Posterior cingulate gyrus (tissue), 11 donors: ENCODE results near the gene C16orf74.
A peak's percentile ranks its signal among the peaks of the same experiment; 100 is the strongest.

ENCODE experiments used
- DNase-seq, 10 donors: peaks; one replicate each; pipeline versions ENCODE4 v3.0.0 to v3.0.0-alpha.2; 2020 to 2021; ENCODE audit warnings: mixed read lengths in 3 of 10
- intact Hi-C: fragments of 100-400 bp; cut with DNase I; formaldehyde crosslinking; loops from one replicate; pipeline ENCODE4 v1.15.1; 2023

The C16orf74 gene

DNA sequence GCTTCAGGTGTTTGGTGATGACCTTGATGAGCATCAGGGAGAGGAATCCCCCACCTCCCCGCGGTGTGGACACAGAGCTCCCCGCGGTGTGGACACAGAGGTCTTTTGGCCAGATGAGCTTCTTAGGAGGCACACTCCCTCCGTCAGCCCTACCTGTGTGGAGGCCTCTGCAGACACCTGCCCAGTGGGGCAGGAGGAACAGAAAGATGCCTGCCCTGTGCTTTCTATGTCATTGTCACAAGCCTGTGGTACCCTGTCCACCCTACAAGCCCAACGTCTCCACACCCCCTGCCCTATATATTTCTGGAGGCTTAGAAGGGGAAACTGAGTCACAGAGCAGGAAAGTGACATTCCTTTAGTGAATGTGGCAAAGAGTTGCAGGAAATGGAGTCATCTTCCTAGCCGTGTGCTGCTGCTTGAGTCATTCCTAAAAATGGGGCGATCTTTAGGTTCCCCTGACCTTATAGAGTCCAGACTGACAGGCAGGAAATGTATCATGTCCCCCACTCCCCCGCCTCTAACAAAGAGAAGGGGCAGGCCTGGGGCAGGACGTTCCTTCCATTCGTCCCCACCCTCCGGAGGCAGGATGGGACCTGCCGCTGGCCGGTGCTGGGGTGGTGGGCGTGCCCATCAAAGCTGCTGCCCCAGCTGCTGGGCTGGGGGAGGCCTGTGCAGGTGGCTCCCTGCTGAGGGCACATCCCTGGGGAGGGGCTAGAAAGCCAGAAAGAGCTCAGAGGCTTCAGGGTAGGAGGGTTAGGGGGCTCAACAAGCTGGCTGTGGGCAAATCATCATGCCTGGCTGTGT, 1.0 kb upstream of the C16orf74 start:
- intact Hi-C loops = no loop called here
- no peak for DNase-seq

DNA sequence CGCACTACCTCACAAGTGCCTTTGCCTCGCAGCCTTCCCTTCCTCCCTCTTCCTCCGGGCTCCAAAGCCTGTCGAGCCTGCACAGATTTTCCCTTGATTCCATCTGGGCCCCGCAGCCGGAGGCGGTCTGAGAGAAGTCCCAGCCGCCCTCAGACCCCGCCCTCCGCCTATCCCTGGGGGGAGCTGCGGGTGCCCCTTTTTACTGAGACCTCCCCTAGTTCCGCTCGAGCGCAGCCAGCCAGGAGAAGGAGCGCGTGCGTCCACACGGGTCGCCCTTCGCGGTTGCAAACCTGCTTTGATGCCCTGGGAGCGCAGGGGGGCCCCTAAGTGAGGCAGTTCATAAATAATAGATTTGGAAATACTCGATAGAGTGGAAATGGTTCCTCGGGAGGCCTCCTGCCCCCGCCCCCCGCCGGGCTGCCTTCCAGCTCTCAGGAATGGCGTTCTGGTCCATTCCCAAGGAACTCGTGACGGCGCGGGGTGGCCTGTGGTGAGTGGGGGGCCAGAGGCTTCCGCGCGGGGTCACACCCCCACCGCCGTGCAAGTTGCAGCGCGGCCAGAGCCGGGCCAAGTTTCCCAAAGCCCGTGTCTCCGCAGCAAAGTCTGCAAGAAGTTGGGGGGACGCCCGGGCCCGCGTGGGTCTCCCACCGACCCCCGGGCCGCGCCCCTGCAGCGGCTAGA, 610 bp downstream of the C16orf74 start:
- peak in 2 of 10 donors; percentile 13 to 83 for DNase-seq
- intact Hi-C loops = no loop called here

DNA sequence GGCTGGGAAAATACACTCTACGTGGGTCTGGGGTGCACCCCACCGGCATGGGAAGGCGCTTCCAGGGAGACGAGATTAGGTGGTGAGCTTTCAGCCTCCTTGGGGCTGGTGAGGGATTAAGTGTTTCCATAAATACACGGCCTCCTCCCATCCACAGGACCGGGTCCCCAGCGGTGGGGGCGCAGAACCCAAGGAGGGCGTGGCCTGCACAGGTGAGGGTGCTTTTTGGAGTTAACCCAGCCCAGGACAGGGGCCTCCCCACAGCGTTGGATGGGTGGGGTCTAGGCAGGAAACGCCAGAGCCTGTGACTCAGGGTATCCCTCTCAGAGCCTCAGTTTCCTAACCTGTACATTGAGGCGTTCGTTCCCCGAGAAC, 1.1 kb downstream of the C16orf74 start:
- intact Hi-C loops = no loop called here
- no peak for DNase-seq

DNA sequence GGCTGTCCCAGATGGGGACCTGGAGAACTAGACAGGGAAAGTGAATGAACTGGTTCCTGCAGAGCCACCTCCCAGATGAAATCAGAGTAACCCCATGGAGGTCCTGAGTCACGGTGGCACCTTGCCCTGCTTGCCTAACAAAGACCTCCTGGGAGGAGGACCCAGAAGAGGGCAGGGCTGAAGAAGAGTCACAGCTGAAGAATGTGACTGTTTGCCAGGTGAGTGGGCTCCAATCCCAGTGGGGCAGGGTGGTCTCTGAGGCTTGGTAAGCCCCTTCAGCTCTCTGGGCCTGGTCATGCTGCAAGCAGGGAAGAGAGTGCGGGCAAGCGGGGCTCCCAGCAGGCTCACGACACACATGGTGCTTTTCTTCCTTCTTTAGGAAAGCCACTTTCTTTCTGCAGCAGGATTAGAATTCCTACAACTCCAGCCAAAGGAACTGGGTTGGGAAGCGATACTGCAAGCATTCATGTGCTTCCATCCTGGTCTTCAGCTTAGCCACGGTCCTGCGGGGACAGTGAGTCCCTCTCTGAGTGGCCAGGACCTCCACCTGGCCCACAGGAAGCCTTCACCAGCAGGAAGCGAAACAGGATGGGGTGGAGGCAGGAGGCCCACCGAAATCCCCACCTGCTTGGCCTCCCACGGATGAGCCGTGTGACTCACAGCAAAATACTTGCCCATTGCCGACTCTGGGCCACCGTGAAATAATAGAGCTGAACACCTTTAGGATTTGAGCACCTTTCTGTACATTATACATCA, 4.3 kb downstream of the C16orf74 start:
- intact Hi-C loops = no loop called here
- DNase-seq = no peak

DNA sequence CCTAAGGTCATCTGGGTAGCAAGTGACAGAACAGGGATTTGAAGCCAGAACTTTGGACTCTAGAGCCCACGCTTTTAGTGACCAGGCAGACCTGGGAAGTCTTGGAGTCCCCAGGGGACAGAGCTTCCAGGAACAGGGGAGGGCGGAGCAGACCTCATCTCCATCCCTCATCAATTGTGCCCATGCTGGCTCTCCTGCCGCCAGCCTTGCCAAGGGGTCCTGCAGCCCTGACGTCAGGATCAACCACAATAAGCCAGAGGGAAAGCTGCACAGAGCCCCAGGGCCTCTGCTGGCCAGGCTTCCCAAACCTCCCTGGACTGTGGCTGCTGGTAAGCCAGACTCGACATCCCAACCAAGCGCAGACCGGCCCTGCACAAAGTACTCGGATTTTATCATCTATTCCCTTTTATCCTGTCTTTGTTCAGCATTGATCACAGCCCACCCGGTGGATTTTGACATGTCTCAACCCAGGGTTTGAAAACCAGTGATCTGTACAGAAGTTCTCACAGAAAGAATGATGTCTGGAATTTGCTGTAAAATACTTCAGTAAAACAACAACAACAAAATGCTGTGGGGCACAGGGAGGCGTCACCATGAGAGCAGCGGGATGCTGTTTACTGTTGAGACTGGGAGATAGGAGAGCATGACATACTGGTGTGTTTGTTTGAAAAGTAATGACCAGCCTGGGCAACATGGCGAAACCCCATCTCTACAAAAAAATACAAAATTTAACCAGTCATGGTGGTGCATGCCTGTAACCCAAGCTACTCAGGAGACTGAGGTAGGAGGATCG, 11.8 kb downstream of the C16orf74 start:
- intact Hi-C loops = no loop called here
- no peak for DNase-seq

DNA sequence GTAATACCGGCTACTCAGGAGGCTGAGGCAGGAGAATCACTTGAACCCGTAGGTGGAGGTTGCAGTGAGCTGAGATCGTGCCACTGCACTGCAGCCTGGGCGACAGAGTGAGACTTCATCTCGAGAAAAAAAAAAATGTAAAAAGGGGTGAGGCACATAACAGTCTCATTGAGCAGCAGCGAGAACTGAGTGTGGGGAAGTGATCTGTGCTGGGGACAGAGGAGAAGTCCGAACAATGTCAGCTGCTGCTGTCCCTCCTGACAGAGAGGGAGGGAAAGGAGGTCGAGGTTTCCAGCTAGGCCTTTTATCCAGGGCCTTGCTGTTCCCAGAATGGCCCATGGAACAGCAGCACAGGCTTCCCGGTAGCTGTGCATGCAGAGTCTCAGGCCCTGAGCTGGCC, 14.0 kb downstream of the C16orf74 start:
- DNase-seq = no peak
- intact Hi-C loops = no loop called here

DNA sequence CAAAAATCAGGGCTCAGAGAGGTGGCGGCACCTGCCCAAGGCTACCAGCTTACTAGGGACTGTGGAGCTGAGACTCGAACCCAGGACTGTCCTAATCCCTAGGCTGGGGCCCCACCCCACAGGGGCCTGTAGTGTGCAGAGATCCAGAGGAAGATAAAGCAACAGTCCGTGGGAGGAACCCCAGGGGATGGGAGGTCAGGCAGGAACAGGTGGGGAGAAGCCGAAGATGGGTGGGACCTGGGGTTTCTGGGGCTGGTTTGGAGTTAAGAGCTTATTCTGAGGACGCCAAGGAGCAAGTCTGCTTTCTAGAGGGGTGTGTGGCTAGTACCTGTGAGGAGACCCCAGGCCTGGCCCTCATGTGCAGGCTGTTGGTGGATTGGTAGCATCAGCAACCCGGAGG, 14.9 kb downstream of the C16orf74 start:
- intact Hi-C loops = no loop called here
- no peak for DNase-seq

DNA sequence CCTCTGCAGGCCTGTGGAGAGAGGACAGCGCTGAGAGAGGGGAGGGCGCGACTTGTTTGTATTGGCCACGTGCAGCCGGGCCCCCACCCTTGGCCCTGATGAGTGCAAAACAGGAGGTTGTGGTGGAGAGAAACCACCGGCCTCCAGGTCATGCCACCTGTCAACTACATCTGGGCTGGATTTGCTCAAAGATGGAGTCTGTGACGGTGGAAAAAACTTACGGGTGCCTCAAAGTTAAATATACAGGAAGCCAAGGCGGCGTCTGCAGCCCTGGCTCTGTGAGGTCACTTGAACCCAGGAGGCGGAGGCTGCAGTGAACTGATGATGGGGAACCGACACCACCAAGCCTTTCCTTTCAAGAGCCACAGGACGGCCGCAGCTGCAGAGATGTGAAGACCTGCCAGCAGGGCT, 15.7 kb downstream of the C16orf74 start:
- DNase-seq = no peak
- intact Hi-C loops = no loop called here

DNA sequence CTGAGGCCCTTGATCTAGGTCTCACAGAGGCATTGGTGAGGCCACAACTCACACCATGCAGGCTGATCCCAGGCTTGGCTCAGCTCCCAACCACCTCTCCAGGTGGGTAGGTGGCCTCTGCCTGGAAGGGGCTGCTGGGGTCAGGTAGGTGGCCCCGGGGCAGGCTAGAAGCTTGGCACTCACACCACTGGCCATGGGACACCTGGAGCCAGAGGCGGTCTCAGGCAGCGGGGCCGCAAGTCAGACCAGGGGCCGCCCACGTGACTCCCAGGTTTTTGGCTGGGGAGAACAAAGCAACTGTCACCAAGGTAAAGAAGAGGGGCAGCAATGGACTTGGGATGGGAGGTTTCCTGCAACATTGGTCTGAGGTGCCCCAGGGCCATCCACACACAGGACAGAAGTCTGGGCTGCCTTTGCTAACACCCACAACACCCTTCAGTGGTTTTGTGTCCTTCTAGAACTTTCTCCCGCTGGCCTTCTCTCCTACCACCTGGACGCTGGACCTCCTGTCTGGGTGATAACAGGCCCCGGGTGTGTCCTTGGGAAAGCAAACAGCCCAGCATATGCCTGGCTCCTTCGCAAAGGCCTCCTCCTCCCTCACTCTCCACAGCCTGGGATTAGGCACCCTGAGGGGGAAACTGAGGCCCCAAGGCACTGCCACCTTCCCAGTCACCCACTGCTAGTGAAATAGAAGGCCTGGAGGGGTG, 16.4 kb downstream of the C16orf74 start:
- intact Hi-C loops = no loop called here
- DNase-seq = no peak

DNA sequence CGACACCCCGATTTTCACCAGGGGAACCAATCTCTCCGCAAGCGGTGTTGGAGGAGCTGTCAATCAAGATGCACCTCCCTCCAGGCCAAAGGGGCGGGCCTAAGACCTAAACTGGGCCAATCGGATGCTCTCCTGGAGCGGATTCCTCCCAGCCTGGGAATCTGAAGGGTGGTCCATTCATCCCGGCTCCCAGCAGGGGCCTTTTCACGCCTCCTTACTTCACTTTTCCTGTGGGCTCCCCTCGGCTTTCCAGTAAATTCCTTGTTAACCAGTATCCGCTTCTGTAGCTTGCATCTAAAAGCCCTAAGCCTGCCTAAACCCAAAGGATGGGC, 17.1 kb downstream of the C16orf74 start:
- DNase-seq = no peak
- intact Hi-C loops = no loop called here

DNA sequence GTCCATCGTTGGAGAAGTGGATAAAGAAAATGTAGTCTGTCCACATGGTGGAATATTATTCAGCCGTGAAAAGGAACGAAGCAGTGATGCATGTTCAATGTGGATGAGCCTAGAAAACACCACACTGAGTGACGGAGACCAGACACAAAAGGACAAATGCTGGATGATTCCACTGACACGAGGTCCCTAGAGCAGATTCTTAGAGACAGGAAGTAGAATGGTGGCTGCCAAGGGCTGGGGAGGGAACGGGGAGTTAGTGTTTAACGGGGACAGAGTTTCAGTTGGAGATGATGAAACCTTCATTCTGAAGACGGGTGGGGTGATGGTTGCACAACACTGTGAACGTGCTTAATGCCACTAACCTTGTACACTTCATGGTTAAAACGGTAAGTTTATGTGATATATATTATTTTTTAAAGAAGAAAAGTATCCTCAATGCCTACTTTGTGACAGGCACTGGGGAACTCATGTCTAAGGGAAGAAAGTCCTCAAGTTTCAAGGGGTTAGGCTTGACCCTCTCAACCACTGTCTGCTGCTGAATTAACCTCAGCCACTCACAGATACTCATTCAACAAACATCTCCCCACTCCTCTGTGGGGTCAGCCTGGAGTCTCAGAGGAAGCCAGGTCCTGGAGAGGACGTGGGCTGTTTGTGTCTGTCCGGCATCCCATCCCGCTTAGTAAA, 17.6 kb downstream of the C16orf74 start:
- no peak for DNase-seq
- intact Hi-C loops = no loop called here

DNA sequence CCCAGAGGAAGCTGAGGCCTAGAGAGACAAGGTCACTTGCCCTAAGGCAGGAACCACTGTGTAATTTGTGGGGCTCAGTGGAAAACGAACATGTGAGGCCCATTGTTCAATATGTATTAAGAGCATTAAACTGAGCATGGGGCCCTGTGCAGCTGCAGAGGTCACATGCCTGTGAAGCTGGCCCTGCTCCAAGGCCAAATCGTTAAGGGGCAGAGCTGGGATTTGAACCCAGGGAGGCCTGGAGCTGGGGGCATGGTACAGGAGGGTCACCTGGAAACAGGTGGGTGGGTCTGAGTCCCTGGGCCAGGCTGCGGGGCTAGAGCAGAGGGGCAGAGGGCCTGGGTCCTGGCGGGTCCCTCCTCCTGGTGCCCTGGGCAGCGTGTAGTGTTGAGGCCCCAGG, 19.7 kb downstream of the C16orf74 start:
- no peak for DNase-seq
- intact Hi-C loops = no loop called here

DNA sequence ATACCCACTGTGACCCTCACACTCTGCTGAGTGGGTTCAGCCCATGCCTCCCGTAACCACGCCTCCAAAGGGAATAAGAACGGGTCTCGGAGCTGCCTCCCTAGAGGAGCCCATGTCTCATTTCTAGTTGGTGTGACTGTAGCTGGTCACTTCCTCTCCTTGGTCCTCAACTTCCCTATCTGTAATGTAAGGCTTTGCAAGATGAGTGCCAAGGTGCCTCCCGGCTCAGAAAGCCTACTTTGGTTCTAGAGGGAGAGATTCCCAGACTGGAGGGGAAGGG, 20.8 kb downstream of the C16orf74 start:
- intact Hi-C loops = no loop called here
- DNase-seq = no peak

DNA sequence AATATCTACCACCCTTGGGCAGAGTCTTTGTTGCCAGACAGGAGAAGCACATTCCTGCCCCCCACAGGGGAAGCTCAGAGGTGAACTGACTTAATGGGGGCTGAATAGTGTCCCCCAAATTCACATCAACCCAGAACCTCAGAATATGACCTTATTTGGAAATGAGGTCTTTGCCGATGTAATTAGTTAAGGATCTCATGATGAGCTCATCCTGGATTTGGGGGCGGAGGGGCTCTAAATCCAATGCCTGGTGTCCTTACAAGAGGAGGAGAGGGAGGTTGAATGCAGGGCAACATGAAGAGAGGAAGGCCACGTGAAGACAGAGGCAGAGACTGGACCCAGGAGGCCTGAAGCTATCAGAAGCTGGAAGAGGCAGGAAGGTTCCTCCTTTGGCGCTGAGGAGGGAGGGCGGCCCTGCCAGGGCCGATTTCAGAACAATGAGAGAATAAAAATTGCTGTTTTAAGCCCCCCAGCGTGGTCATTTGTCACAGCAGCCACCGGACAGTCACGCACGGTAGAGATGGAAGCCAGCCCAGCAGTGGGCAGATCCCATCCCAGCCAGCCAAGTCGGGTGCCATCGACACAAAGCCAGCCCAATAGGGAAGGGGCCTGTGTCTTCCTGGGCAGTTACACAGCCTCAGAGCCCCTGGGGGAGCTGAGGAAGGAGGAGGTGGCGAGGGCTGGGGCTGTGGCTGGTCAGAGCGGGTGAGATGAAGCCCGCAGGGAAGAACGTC, 21.3 kb downstream of the C16orf74 start:
- intact Hi-C loops = no loop called here
- no peak for DNase-seq

DNA sequence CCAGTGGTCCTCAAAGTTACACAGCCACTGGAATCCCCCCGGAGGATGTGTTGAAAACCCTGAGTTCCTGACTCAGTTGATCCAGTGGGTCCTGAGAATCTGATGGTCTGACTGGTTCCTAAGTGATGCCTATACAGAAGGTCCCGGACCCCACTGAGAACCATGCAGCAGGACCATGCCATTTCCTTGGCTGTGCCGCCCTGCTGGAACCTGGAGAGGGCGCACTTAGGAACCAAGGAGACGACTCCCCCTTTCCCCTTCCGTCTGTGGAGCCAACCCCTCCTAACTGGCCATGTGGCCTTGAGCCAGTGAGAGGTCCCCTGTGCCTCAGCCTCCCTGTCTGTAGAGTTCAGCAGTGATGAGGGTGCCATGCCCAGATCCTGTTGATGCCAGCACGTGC, 22.0 kb downstream of the C16orf74 start:
- intact Hi-C loops = no loop called here
- DNase-seq = no peak

DNA sequence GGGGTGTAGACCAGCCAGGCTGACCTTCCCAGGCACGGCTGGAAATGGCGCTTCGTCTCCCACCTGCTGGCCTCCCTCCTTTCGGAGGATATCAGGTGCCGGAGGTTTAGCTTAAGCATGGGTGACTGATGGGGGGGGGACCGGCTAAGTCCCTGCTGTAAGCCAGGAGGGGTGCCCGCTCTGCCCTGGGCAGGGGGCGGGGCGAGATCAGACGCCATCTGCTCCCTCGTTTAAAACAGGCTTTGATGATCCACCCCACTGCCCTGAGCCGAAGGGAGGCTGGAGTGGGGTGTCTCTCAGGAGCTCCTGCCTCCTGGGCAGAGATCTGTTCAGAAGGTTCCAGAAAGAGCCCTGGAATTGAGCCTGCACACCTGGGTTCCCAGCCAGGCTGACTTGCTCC, 26.0 kb downstream of the C16orf74 start:
- intact Hi-C loops = no loop called here
- no peak for DNase-seq

DNA sequence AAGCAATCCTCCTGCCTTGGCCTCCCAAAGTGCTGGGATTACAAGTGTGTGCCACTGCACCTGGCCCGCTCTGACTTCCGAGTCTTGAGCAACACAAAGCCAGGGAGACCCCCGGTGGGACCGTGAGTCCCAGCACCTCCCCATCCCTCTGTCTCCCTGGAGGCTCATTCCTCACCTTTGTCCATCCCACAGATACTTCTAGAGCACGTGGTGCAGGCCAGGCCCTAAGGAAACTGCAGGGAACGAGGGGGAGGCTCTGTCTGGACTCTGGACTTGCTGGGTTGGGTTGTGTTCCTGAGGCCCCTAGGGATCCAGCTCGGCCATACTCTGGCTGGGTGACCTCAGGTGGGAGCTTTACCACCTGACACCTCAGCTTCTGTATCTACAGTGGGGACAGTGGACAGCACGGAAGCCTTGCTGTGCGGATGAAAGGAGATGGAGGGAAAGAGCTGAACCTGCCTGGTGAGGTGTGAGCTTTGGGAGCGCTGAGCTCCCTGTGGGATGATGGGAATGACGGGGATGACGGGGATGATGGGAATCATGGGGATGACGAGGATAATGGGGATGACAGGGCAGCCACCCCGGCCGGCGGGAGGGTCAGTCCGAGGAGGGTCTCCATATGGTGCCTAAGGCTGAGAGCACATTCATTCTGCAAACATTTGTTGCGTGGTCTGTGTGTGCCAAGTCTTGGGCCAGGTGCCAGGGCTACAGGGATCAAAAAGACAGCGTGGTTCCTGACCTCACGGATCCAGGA, 26.6 kb downstream of the C16orf74 start:
- intact Hi-C loops = no loop called here
- no peak for DNase-seq

DNA sequence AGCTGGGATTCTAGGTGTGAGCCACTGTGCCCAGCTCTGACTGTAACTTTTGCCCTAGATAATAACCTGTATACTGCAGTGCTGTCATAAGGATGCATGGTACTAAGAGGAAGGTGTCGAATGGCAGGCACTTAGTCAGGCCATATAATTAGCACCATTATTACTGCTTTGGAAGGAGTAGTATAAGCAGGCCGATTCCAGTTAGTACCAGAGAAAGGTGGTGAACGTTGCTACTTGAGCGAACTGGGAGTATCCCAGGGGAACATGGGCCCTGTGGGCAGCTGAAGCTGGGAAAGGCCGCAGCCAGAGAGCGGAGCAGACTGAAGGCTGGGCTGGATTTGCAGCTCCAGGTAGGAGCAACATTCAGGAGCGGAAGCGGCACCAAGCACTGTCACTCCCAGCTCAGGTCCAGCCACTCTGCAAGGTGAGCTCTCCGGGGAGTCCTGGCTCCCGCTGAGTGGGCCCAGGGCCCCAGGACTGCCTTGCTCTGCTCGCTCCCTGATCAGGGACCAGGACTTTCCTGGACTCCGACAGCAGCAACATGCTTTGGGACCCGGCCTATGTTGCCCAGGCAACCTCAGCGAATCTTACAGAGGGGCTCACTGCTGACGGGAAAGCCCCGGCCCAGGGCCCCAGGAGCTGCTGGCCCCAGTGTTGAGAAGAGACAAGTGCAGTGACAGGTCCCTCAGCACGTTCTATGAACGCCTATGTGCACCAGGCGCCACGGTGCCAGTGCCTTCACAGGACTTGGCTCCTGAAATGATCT, 28.6 kb downstream of the C16orf74 start:
- intact Hi-C loops = no loop called here
- DNase-seq = peak in 2 of 10 donors; percentile 43 to 81
